Activated CD4-positive, CD25-positive, alpha-beta regulatory T cell (primary cell): Measurements from ENCODE around the gene S100A10.

ENCODE experiments used
- DNase-seq, 4 experiments: peaks; one replicate each; lab custom pipeline; 2025; lab: John Stamatoyannopoulos, UW

The S100A10 gene

DNA sequence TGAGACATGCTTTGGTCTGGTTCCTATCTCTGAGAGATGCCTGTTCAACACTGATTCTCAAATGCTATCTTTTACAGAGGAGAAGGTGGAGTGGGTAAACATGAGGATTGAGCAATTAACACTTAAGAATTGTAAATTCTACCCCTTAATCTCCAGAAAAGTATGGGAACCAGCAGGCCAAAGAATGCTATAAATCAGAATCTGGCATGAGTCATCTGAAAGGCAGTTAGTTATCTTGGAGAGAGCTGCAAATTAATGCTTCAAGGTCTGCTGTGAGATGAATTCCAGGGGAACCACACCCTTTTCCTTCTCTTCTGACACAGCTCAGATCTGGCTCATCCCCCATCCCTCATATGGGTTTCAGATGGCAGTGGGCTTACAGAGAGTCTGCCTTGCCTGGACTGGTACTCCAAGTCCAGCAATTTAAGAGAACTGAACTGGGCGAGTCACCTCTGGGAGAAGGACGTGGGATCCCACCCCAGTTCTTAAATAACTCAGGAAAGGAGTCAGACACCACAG, 5.2 kb downstream of the S100A10 start:
- no peak for DNase-seq

GRCh38 chr1:151986501-151987190, 7.0 kb downstream of the S100A10 start:
- DNase-seq = no peak

DNA sequence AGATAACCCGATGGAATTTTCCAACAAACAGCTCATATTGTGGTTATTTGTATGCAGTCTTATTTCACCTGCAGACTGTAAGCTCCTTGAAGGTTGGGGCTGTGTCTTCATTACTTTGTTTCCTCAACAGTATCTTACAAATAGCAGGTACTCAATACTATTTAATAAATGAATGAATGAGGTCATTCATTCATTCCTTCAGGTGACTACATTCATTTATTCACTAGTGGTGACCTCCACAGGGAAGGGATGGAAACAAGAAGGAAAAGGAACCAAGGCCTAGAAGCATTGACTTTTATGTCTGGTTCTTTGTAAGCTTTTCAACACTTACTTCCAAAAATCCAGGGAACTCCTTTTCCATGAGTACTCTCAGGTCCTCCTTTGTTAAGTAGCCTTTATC, 7.9 kb downstream of the S100A10 start:
- no peak for DNase-seq

DNA sequence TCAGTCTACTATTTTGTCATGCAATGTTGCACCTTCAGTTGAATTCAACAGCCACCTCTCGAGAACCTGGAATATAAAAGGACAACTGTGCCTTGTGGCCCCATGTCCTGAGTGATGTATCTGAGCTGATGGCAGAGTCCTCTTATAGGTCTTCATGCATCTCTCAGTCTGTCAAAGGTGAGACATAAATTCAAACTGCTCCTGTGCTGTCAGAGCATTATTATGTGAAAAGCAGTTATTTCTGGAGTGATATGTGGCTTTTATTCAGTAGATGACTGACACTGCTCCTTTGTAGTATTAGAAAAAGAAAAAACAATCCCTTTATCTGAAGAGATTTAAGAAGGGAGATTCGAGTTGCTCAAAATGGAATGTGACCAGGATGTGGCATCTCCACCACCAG, 8.4 kb downstream of the S100A10 start:
- no peak for DNase-seq

DNA sequence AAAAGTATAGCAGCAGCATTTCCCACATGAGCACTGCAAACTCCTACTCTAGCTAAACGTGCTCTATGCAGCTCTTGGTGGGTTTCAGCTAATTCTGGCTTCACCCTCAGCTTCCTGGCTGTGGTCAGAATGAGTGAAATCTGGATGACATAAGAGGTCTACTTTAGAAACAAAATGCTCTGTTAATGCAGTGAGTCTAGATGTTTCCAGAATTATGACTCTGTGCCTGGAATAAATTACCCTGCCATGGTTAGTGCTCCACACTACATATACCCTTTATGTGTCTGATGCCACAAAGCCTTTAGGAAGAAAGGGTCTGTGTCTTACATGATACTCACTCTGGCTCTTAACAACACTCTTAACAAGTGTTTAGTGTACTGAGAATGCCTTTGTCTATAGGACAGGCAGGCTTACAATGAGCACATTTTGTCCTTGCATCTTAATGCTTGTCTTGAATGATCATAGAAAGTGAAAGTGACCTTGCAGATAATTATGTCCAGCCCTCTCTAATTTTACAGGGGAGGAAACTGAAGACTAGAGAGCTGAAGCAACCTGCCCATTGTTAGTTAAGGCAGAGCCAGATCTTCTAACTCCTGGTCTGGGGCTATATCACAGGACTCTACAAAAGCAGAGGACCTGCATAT, 9.2 kb downstream of the S100A10 start:
- DNase-seq = no peak

- DNase-seq = no peak
Observed at GRCh38 chr1:151982300-151983005, 11.2 kb downstream of the S100A10 start.

GRCh38 chr1:151981178-151981525, 12.5 kb downstream of the S100A10 start:
- no peak for DNase-seq

DNA sequence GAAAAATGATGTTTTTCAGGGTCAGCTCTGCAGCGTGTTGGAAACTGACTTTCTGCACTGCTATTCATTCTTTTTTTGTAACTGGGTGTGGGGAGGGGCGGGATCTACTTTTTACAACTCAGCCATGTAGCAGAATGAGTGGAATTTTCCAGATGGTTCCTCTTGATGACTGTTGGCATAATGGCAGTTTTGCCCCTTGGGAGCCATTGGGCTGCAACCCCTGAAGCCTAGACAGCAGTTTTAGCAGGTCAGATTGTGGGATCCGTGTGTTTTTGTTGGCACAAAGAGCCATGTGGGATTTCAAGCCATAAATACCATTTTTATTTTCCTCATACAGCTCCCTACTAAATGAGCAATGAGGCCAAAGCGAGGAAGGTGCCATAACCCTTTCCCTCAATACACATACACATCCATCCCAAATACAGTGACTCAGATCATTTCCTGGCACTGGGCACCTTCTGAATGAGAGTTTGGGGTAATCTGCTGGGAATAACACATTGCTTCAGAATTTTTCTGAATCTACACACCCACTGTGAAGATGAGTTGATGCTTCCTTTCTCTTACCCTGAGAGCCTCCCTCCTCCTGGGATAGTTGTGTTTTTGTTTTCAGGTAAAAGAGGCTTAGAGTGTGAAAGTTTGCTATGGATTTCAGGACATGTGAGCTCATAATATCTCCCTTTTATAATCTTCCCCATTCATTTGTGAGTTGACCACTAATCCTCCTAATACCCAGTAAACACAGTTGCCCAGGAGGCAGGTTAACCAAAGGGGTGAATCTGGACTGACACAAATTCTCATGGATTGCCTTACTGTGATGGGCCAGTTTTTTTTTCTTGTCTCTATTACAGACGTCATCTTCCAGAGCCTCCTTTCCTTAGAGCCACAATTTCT, 13.1 kb downstream of the S100A10 start:
- DNase-seq = no peak

GRCh38 chr1:151978922-151979321, 14.7 kb downstream of the S100A10 start:
- DNase-seq = no peak

DNA sequence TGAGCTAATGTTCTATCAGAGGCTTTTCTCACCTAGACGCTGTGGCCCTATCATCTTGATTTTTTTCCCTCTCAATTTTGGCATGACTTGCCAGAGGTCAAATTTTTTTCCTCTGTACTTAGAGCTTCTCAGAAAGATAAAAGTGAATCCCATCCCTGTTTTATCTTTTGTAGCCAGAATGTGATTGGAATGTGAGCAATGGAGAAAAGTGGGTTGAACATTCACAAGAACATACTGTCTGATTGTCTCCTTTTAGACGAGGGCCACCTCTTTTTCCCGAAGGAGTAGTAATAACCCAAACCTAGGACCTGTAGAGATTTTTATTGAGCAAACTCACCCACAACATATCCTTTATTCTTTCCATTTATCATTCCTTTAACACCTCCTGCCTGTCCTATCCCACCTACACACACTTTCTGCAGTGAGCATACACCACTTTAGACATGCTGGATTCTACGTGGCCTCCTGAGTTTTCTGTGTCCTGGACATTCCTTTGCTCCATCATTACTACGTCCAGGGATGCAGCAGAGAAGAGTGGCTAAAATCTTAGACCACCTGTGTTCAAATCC, 15.9 kb downstream of the S100A10 start:
- no peak for DNase-seq

DNA sequence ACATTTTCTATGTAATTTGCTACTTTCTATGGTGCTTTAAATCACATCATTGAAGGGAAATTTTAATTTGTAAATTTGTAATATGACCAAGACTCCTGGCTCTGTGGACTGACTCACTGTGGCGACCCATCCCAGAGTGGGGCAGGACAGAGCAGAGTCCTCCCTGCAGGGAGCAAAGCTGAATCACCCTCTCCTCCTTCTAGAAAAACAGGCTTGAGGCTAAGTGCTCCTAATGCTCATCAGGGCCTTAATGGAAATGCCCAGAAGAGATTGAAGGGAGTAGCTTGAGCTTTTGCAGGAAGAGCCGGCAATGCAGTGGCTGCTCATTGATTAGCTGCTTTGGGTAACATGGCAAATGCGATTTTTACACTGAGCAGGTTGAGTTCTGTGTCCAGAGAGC, 16.8 kb downstream of the S100A10 start:
- DNase-seq = no peak

DNA sequence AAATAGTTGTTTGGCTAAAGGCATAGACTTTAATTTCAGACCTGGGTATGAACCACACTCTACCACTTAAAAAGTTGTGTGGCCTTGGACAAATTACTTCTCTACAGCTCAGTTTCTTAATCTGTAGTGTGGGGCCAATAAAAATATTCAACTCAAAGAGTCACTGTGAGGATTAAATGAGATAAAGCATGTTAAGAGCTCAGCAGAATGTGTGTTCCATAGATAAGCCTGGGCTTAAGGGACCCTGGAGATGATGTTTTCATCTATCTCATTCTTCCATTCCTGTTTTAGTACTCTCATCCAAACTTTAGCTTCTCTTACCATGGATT, 17.7 kb downstream of the S100A10 start:
- no peak for DNase-seq

DNA sequence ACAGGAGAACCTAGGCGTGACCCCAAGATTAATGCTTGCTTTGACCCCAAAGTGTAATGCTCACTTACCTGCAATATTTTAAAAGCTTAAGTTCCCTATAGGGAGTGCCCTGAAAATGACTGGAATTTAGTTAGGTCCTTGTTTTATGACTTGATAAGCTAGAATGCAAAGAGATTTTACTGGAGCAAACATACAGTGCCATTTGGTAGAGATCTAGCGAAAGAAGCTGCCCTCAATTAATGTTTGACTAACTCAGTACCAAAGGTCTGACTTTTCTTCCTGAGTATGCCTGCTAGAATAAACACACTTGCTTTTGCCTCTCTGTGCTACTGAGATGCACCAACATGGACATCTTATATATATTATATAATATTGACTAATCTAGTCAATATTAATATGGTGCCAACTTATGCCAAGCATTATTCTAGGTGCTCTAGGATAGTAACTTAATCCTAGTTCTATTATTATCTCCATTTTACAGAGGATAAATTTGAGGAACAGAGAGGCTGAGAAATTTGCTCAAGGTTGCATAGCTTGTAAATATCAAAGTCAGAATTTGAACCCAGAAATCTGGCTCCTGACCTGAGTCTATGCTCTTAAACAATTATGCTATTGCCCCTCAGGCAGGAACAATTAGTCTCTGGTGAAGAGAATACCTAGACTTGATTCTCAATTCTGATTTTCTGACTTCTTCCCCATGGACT, 18.2 kb downstream of the S100A10 start:
- DNase-seq = no peak

DNA sequence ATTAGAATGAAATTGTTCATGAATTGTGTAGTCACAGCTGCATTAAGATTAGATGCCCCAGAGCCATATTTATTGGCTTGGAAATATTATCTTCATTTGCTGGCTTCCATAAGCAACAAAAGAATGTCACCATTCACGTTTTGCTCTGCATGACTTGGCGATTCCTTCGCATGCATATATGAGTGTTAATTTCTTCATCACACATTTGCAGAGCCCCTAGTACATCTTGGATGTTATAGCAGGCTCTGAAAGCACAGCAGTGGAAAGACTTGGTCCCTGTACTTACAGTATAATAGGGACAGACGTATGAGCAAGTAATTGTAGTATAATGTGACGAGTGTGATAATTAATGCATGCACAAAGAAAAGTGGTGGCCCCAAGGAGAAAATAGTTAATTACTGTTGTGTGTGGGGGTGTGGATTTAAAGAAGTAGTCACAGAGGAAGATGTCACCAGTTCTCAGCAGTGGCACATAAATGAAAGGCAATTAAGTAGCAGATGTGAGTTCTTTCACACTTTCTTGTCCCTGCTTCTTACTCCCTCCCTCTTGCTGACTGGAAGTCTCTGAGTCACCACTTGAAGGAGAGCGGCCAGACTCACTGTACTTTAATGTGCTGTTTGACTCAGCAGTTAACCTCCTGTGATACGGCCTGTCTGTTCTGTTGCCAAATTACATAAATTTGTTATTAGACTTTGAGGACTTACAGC, 21.0 kb downstream of the S100A10 start:
- no peak for DNase-seq

DNA sequence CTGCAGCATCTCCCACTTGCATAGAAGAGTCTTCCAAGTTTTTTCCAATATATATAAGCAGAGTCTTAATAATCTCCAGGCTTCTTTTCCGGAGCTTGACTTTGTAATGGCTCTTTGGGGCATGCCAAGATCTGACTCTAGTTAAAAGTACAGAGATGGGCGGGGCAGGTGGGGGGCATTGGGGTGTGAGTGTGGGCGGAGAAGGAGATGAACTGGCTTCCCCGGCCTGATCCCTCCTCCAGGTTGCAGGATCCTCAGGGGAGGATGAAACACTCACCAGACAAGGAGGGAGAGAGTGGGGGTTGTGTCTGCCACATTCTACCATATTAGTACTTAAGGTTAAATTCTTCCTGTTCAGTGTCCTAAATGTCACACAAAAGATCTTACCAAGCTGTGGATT, 23.0 kb downstream of the S100A10 start:
- DNase-seq = no peak

- no peak for DNase-seq
Observed at GRCh38 chr1:151970128-151970527, 23.5 kb downstream of the S100A10 start.

GRCh38 chr1:151968791-151969399, 24.8 kb downstream of the S100A10 start:
- DNase-seq = no peak

- peak in 2 of 4 experiments; percentile 25 for DNase-seq
Observed at GRCh38 chr1:151968058-151968457, 25.6 kb downstream of the S100A10 start.

DNA sequence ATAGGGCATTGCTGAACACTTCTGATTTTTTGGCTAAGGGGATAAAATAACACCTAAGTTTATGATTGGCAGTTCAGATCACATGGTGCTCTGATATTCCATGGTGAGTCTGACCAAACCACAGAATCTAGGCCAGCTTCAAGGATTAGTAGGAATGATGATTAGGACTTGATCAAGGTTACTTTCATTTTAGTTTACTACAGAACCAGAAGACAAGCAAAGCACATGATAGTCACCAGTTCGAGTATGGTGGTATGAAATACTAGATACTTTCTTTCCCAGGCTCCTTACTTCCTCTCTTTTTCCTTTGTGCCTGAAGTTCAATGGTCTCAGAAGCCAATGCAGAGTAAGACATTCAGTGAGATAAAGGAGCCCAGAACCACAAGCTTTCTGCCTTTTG, 26.6 kb downstream of the S100A10 start:
- no peak for DNase-seq

GRCh38 chr1:151966061-151966460, 27.6 kb downstream of the S100A10 start:
- no peak for DNase-seq
